ENCODE measurements around the gene DRC1.
A peak's percentile ranks its signal among the peaks of the same experiment; 100 is the strongest.

DRC1 gene

DNA sequence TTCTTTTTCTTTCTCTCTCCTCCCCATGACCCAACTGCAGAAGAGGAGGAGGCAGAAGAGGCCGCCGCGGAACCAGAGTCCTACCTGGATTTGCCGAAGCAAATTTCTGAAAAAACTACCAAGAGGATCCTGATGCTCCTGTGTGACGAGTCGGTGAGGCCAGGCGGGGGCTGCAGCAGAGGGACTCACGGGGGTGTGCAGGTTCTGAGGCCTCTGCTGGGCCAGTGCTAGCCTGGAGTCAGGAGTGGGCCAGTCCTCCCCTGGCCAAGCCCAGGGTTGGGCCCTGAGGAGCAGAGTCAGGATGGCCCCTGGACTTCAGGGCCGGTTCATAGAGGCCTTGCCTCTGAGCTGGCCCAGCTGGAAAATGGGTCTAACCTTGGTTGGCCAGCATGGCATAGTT is 46.9 kb downstream of the DRC1 start:
- no peak for DNase-seq (ENCODE audit: low spot score)

DNA sequence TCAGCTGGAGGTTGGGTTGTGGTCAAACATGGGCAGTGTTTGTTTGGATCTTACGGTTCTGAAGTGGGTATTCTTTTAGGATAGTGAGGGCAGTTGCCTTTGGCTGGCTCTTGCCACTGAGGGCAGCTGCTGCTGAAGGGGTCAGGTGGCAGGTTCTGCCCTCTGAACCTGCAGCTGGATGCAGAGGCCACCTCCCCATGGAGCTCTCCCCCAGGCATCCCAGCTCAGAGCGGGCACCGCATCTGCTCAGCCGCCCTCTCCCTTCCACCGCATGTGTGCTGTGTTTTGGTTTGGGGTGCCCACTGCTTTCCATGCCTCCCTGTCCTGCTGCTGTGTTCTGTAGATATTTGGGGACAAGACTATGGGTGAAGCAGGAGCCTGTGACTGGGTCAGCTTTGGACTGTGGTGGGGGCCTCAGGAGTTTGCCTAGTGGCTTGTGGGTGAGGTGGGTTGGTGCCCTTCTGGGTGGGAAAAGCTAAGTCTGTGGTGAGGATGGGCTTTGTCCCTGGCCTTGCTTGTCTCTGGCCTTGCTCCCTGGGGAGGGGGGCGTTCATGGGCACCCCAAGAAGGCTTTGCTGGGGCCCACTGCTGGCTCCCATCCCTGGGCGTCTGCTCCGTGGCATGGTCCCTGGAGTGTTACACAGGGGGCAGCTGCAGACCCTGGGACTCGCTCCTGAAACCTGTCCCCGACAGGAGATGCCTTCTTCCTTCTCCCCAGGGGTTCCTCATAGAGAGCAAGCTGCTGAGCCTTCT is 47.7 kb downstream of the DRC1 start:
- DNase-seq (ENCODE audit: low spot score) = no peak

DNA sequence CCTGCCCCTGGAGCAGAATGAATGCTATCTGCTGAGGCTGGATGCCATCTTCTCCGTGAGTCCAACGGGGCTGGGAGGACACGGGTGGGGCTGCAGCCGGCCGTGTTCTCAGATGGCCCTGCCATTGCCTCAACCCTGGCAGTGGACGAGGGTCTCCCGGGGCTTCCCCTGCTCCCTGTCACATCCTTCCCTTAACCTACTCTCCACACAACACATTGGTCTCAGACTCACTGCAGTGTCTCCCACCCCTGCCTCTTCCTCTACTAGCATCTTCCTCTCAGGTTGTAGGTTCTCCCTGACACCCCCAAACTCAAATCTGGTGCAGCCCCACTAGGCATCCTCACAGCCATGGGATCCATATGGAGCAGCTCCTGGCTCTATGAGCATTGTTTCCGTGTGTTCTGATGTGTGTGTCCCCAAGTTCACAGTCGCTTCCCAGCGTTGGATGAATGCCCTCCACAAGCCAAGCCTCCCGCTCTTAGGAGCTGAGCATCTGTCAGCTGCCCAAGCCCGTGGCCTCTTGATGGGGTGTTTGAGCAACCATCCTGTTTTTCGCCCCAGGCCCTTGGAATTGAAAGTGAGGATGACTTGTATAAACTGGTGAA is 48.4 kb downstream of the DRC1 start:
- no peak for DNase-seq (ENCODE audit: low spot score)

DNA sequence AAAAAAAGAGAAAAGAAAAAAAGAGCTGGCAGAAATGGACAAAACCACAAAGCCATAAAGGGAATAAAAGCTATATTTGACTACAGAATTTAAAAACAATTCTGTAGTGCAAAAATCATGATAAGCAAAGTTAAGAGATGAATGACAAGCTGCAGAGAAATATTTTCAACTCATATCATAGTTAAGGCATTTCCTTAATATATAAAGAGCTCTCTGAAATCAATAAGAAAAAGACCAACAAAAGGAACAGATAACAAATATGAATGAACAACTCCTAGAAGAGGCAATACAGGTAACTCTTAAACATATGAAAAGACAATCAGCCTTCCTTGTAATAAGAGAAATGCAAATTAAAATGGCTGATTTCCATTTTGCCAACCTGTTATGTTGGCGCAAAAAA is 50.0 kb downstream of the DRC1 start:
- DNase-seq (ENCODE audit: low spot score) = no peak

DNA sequence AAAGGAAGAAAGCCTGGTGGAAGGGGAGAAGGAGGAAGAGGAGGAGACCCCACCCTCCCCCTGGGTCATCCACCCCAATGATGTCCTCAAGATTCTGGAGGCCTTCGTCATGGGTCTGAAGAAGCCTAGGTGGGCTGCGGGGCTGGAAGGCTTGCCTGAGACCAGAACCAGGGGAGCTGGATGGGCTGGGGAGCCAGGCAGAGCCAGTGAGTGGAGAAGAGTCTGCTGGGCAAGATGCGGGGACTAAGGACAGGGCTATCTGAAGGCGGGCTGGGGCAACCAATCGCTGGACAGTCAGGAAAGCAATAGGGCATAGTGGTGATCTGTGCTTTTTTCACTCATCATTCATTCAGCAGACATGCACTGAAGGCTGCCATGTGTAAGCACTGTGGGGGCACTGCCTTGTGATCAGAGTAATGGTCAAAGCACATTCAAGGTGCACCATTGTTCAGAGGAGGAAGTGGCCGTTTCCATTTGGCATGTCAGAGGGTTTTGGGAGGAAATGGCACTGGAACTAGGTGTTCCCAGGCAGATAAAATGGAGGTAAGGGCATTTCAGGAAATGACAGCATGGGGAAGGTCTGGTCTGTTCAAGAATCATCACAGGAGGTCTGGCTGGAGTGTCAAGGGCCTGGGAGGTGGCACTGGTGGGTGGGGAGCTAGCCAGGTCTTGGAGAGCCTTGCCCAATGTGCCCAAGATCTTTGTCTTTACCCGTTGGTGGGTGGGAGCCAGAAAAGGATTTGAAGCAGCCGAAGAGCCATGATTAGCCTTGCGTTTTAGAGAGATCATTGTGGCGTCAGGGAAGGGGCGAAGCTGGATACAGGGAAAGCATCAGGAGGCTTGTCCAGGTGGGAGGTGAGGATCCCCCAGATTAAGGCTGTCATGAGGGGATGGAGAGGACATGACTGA is 52.0 kb downstream of the DRC1 start:
- no peak for DNase-seq (ENCODE audit: low spot score)

GRCh38 chr2:26454561-26455001 is 52.9 kb downstream of the DRC1 start:
- DNase-seq (ENCODE audit: low spot score) = no peak

- no peak for DNase-seq (ENCODE audit: low spot score)
These were observed 53.4 kb downstream of the DRC1 start for GRCh38 chr2:26455037-26455669.

DNA sequence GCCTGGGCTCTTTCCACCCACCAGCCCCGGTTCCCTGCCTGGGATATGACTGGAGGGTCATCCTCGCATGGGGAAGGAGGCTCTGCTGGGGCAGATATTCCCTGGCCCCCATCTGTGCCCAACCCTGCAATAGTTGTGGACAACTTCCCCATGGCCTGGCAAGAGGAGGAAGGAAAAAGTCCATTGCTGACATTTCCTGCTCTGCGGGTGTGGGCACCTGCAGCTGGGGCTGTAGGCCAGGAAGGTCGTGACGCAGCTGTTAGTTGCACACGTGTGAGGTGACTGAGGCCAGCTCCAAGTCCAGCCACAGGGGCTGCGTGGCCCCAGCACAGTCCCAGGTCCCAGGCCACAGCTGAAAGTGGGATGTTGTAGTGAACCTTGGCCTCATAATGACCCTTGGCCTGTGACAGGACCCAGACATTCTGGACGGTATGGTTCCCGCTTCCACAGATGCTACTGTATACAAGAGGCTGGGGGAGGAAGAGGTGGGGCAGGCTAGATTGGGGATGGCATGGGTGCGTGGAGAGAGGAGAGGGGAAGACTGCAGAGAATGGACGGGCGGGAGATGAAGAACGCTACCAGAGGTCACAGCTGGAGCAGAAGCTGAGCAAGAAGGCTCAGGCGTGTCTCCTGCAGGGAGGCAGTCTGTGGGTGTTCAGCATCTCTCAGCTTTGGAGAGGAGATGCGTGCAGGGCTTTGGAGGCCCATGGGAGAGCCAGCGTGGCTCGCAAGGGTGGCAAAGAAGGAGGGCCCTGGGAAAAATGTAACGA is 54.1 kb downstream of the DRC1 start:
- no peak for DNase-seq (ENCODE audit: low spot score)

- peak; percentile 55 for DNase-seq (ENCODE audit: low spot score)
These were observed 54.9 kb downstream of the DRC1 start for GRCh38 chr2:26456440-26457250.

DNA sequence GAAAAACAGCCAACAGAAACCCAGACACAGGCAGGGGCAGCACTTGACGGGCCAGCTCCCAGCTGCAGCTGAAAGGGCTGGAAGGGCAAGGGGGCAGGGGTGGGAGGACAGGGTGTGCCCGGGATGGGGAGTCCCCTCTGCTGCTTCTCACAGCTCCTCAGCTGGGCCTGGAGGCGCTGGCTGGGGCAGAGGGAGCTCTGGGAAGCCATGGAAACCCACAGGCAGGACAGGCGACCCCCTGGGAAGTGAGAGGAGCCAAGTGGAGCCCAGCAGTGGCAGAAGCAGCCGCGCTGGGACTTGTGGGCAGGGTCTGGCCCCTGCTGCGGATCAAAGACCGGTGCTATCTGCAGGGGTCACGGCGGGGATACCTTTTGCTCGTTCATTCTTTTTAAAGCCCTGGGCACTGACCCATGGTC is 55.5 kb downstream of the DRC1 start:
- DNase-seq (ENCODE audit: low spot score) = no peak

GRCh38 chr2:26457695-26458364 is 56.1 kb downstream of the DRC1 start:
- no peak for DNase-seq (ENCODE audit: low spot score)

GRCh38 chr2:26458365-26459042 is 56.8 kb downstream of the DRC1 start:
- no peak for DNase-seq (ENCODE audit: low spot score)

- DNase-seq (ENCODE audit: low spot score) = no peak
These were observed 58.4 kb downstream of the DRC1 start for GRCh38 chr2:26459991-26460612.

DNA sequence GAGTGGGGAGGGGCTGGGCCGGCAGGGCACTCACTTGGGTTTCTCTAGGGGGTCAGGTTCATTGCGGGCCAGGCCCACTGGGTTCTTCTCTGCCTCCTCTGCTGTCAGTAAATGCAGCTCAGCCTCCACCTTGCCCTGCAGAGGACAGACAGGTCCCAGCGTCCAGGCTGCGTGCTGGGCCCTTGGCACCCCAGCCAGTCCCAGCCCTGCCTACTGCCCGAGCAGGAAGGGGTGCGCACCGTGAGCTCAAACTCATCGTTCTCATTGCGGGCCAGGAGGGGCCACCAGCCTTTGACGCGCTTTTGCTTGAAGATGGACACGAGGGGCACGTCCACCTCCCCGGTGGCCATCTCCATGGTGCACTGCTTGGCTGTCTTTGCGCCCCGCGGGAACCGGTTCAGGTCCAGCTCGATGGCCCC is 58.9 kb downstream of the DRC1 start:
- no peak for DNase-seq (ENCODE audit: low spot score)

DNA sequence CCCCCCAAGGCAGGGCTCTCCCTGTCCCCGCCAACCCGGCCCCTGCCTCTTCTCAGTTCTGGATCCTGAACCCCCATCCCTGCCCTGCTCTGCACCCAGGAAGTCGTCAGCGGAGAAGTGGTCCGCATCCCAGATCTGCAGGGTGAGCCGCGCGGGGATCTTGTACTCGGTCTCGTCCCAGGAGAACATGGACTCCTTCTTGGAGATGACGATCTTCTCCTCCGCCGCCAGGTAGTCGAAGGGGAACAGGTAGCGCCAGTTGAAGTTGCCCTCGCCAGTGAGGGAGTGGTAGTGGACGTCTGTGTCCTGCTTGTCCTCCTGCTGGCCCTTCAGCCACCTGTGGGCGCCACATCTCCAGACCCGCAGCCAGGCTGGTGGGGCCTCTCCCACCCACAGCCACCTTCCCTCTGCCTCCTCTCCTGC is 59.9 kb downstream of the DRC1 start:
- no peak for DNase-seq (ENCODE audit: low spot score)

- no peak for DNase-seq (ENCODE audit: low spot score)
These were observed 60.4 kb downstream of the DRC1 start for GRCh38 chr2:26462100-26462499.

GRCh38 chr2:26462511-26463243 is 61.0 kb downstream of the DRC1 start:
- DNase-seq (ENCODE audit: low spot score) = peak; percentile 79

All from kidney tubule cell (primary cell).